ENCODE results near the gene DSTN.
"Not testable (repeated sequence)": the region's sequence is repeated elsewhere in the genome, so short reads cannot be mapped to it uniquely, and the experiment has no call there.

The DSTN gene

DNA sequence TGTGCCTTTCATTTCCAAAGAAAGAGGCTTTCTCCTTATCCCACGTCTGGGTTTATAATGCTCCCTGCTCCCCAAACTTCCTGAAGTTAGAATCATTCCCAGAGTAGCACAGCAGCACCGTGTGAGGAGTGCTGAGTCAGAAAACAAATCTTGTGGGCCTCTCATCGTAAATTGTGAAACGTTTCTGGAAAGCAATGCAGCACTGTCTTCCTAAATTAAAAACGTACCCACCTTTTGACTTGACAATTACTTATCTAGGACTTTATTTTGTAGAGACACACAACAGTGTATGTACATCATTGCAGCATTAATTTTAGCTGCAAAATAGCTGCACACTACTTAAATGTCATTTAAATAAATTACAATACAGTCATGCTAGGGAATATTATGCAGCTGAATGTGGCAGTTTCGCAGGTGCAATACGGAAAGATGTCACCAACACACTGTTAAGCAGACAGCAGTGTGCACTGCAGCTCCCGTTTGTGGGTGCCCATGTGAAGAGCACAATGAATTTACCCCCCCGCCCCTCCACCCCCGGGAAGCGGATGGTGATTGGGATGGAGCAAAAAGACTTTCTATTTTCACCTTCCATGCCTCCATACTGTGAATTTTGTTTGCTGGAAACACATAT, 81.4 kb downstream of the DSTN start:
- DNase-seq (ENCODE audit: low spot score): no peak

GRCh38 chr20:17651760-17652388, 82.0 kb downstream of the DSTN start:
- DNase-seq (ENCODE audit: low spot score): no peak

DNA sequence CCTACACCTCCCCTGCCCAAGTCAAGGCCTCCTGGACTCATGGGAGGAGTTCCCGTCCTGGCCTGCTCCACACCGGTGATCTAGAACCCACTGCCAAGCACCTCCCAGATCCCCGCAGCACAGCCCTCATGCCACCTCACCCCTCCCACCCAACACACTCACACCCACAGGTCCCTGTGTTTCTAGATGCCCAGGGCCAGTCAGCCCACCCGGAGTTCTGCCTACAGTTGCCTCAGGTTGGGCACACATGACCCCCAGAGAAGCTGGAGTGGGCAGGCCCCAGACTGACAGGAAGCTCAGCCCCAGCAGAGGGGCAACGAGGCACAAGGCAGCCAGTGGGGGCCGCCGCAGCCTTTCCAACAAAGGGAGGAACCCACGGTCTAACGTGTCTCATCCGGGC, 82.5 kb downstream of the DSTN start:
- DNase-seq (ENCODE audit: low spot score): no peak

GRCh38 chr20:17653835-17654648, 84.2 kb downstream of the DSTN start:
- DNase-seq (ENCODE audit: low spot score): no peak

- peak; percentile 31 for DNase-seq (ENCODE audit: low spot score)
Measured at GRCh38 chr20:17654649-17655285, 84.9 kb downstream of the DSTN start.

- DNase-seq (ENCODE audit: low spot score): no peak
Measured at GRCh38 chr20:17655286-17655651, 85.4 kb downstream of the DSTN start.

GRCh38 chr20:17655865-17656479, 86.1 kb downstream of the DSTN start:
- no peak for DNase-seq (ENCODE audit: low spot score)

DNA sequence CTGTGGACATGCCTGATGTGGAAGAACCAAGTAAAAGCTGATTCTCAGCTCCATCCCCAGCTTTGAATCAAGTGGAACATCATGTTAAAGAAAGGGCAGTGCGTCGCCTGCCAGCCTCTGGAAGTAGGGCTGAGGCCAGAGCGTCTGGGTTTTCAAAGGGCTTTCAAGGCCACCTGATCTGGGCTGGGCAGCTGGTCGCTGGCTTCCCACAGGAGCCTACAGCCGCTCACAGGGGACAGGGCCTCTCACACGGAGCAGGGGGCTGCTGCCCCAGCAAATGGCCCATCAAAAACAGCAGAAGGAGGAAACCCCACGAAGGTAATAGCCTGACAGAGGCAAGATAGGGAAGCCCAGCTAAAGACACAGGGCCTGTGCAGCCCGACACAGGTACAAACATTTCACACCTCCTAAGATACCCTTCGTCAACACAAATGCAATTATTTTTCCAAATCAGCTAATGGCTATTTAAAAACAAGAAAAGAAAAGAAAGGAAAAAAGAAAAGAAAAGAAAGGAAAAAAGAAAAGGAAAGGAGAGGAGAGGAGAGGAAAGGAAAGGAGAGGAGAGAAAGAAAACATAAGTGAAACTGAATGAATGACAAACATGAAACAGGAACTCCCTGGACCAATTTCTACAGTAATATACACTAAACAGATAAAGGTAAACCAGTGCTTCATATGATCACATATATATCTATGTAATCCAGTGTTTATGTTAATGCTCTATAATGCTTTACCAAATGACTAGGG, 87.4 kb downstream of the DSTN start:
- no peak for DNase-seq (ENCODE audit: low spot score)

DNA sequence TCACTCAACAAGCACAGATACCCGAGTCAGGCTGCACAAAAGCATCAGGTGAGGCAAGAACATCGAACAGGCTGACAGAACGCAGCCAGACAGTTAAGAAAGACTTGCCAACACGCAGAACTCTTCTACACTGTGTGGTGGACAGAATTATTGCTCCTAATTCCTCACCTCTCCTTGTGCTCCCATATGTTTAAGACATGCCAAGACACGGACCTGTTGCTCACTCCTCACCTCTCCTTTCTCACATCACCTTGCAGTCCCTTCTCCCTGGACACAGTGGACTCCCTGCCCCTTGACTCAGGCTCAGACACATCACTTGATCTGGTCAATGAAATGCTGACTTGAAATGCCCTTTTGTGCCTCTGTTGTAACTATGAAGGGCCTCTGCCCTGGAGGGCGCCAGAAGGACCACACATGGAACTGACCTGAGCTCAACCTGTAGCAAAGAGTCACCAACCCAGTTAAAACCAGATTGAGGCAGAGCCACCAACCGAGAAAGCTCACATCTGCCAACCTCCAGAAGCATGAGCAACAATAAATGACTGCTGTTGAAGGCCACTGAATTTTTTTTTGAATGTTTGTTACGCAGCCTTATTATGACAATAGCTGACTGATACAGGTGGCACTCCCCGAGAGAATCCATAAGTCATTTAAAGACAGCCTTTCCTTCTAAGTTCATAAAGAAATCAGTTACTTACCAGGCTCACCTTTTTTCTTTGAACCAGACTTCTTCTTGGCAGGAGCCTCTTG, 88.2 kb downstream of the DSTN start:
- DNase-seq (ENCODE audit: low spot score): no peak

GRCh38 chr20:17658648-17658993, 88.7 kb downstream of the DSTN start:
- DNase-seq (ENCODE audit: low spot score): no peak

- not testable (repeated sequence) for DNase-seq (ENCODE audit: low spot score)
Measured at GRCh38 chr20:17659344-17659743, 89.5 kb downstream of the DSTN start.

All from hematopoietic multipotent progenitor cell treated with erythropoietin and hydrocortisone succinate and interleukin-3 and kit ligand, for 15 days (in vitro differentiated cells).